OCI-LY7 (cell line): Measurements from ENCODE around the gene RPE.

Experiments used
- EZH2phosphoT487 ChIP-seq: fragments of 200-600 bp; sonication (generic); IDR thresholded peaks from 2 replicates; pipeline ENCODE4 v1.6.1; 2018; ENCODE audit warnings: low read depth, borderline replicate concordance, mild to moderate bottlenecking, mixed run types, antibody characterized with exemption, low read length, moderate library complexity, mixed read lengths
- TF ChIP-seq, protein P1 (sequence below): fragments of 200-600 bp; sonication (generic); conservative IDR thresholded peaks from 2 replicates; pipeline ENCODE4 v1.5.1; 2014; ENCODE audit warnings: mild to moderate bottlenecking, antibody characterized with exemption, low read length, moderate library complexity, mixed read lengths

GRCh38 chr2:209960676-209961630 lies 41.5 kb upstream of the RPE start:
- TF ChIP-seq, protein P1, sequence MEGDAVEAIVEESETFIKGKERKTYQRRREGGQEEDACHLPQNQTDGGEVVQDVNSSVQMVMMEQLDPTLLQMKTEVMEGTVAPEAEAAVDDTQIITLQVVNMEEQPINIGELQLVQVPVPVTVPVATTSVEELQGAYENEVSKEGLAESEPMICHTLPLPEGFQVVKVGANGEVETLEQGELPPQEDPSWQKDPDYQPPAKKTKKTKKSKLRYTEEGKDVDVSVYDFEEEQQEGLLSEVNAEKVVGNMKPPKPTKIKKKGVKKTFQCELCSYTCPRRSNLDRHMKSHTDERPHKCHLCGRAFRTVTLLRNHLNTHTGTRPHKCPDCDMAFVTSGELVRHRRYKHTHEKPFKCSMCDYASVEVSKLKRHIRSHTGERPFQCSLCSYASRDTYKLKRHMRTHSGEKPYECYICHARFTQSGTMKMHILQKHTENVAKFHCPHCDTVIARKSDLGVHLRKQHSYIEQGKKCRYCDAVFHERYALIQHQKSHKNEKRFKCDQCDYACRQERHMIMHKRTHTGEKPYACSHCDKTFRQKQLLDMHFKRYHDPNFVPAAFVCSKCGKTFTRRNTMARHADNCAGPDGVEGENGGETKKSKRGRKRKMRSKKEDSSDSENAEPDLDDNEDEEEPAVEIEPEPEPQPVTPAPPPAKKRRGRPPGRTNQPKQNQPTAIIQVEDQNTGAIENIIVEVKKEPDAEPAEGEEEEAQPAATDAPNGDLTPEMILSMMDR, result peak; percentile 88
- no peak for TF ChIP-seq EZH2phosphoT487
